ENCODE results near the gene BLVRB. TPM values are rescaled to one million over a fixed set of nuclear protein-coding genes. Genes with fewer than 3 reads are reported as not detected.

Gene BLVRB
- total and polyA plus RNA-seq, 2 of the 8 experiments (the other 6 are each of a cell fraction or from before 2014, with no cell fraction given): 28.7 to 182 TPM

- TF ChIP-seq SIX5 (IDR thresholded peaks at IDR 0.05; ENCODE audit: low read depth, low read length) (no peak), NANOG (IDR thresholded peaks at IDR 0.05; ENCODE audit: insufficient read depth, low read depth, low read length, poor library complexity, severe bottlenecking) (no peak), BACH1 (IDR thresholded peaks at IDR 0.05; ENCODE audit: low read length) (peak; percentile 61), MAFK (IDR thresholded peaks at IDR 0.05; ENCODE audit: low read depth, low read length) (no peak), SUZ12 (IDR thresholded peaks at IDR 0.05; ENCODE audit: low read length) (no peak), SP2 (IDR thresholded peaks at IDR 0.05; ENCODE audit: low read length) (no peak), BRCA1 (IDR thresholded peaks at IDR 0.05; ENCODE audit: low read depth, low read length) (no peak), CHD2 (IDR thresholded peaks at IDR 0.05; ENCODE audit: low read length) (peak; percentile 29; the same call in 1 of the 2 replicates), CBX8 (IDR thresholded peaks at IDR 0.05; ENCODE audit: borderline replicate concordance, low read depth, low read length) (no peak), EP300 (IDR thresholded peaks at IDR 0.05; ENCODE audit: borderline replicate concordance in 1 of 2, low read depth in 2 of 2, low read length in 2 of 2) (no peak), JUND (IDR thresholded peaks at IDR 0.05; ENCODE audit: low read length) (no peak), CEBPB (IDR thresholded peaks at IDR 0.05; ENCODE audit: low read depth, low read length) (no peak), POLR2A (IDR thresholded peaks at IDR 0.05; ENCODE audit: control extremely low read depth in 1 of 2, low read depth in 2 of 2, low read length in 2 of 2) (no peak)
Observed at GRCh38 chr19:40465557-40466218, at the start of gene BLVRB (continued).

Measured in H1 (cell line).